HepG2 (cell line): ENCODE data around the gene TTC19. TPM values are rescaled to one million over a fixed set of nuclear protein-coding genes. Genes with fewer than 3 reads are reported as not detected.

Experiments
- MAX ChIP-seq: IDR thresholded peaks from 2 replicates; pipeline ENCODE4 v1.6.1; 2012; ENCODE audit warnings: inconsistent platforms
- PHF8 ChIP-seq: sonication (generic); formaldehyde crosslinking; IDR thresholded peaks from 2 replicates; pipeline ENCODE4 v1.5.0; 2020; ENCODE audit warnings: missing genetic modification reagents
- SPEN ChIP-seq: sonication (generic); formaldehyde crosslinking; IDR thresholded peaks from 2 replicates; pipeline ENCODE4 v1.5.1; 2020; ENCODE audit warnings: low read depth, mild to moderate bottlenecking, missing genetic modification reagents
- TCF7 ChIP-seq: sonication (generic); IDR thresholded peaks from 2 replicates; pipeline ENCODE4 v1.6.1; 2016; ENCODE audit warnings: antibody characterized with exemption, low read depth
- ZBTB8A ChIP-seq: sonication (generic); formaldehyde crosslinking; IDR thresholded peaks from 2 replicates; pipeline ENCODE4 v1.4.0; 2020; ENCODE audit warnings: mild to moderate bottlenecking, low read depth, missing genetic modification reagents, borderline replicate concordance
- ZFP1 ChIP-seq: IDR thresholded peaks from 2 replicates; pipeline ENCODE4 v1.6.1; 2016
- ZFY ChIP-seq: sonication (generic); formaldehyde crosslinking; IDR thresholded peaks from 2 replicates; pipeline ENCODE4 v1.4.0; 2020; ENCODE audit warnings: missing genetic modification reagents
- ZNF234 ChIP-seq: sonication (generic); formaldehyde crosslinking; conservative IDR thresholded peaks from 2 replicates; pipeline ENCODE4 v1.5.1; 2020; ENCODE audit warnings: mild to moderate bottlenecking, missing genetic modification reagents
- ZNF446 ChIP-seq: sonication (generic); formaldehyde crosslinking; IDR thresholded peaks from 2 replicates; pipeline ENCODE4 v1.5.0; 2020; ENCODE audit warnings: mild to moderate bottlenecking, missing genetic modification reagents
- ZNF451 ChIP-seq: sonication (generic); formaldehyde crosslinking; IDR thresholded peaks from 2 replicates; pipeline ENCODE4 v1.5.0; 2020; ENCODE audit warnings: mild to moderate bottlenecking, missing genetic modification reagents
- ZNF547 ChIP-seq: sonication (generic); formaldehyde crosslinking; IDR thresholded peaks from 2 replicates; pipeline ENCODE4 v1.5.1; 2020; ENCODE audit warnings: mild to moderate bottlenecking, missing genetic modification reagents
- ZNF552 ChIP-seq: sonication (generic); formaldehyde crosslinking; IDR thresholded peaks from 2 replicates; pipeline ENCODE4 v1.9.0; 2022; ENCODE audit warnings: missing genetic modification reagents, mild to moderate bottlenecking, borderline replicate concordance
- polyA plus RNA-seq, 8 experiments: library from polyadenylated mRNA; depleted of rRNA in 3 of 8; stranded (reverse) in 7 of 8; unstranded in 1 of 8; fragments of >200 nt; fragmentation: Illumina TruSeq in 4 of 8; extraction: Trizol in 4 of 8; gene quantifications; 2 replicates each; pipeline versions ENCODE4 v1.2.1 to v1.2.3, GENCODE V29; 2011 to 2016; ENCODE audit warnings: low read depth in 4 of 8, missing spikeins in 1 of 8, mixed read lengths in 1 of 8; ENCODE audit not compliant: insufficient read depth in 1 of 8
- total RNA-seq, 5 experiments: library from RNA; depleted of rRNA; stranded (reverse); fragments of >200 nt; fragmentation: Illumina TruSeq; extraction: Trizol; gene quantifications; 2 replicates each; pipeline ENCODE4 v1.2.3, GENCODE V29; 2016; ENCODE audit warnings: low read depth in 1 of 5
- TF ChIP-seq, protein P1 (sequence below): sonication (generic); formaldehyde crosslinking; IDR thresholded peaks from 2 replicates; pipeline ENCODE4 v1.4.0; 2020; ENCODE audit warnings: missing genetic modification reagents, borderline replicate concordance
- TF ChIP-seq, protein P2 (sequence below): sonication (generic); formaldehyde crosslinking; IDR thresholded peaks from 2 replicates; pipeline ENCODE4 v1.4.0; 2020; ENCODE audit warnings: missing genetic modification reagents, borderline replicate concordance
- TF ChIP-seq, protein P3 (sequence below): sonication (generic); formaldehyde crosslinking; IDR thresholded peaks from 2 replicates; pipeline ENCODE4 v1.5.1; 2020; ENCODE audit warnings: mild to moderate bottlenecking, missing genetic modification reagents, borderline replicate concordance

Gene TTC19
- total and polyA plus RNA-seq, 2 of the 13 experiments (the other 11 are each of a cell fraction or from before 2014, with no cell fraction given): 4.4 to 24.3 TPM

DNA sequence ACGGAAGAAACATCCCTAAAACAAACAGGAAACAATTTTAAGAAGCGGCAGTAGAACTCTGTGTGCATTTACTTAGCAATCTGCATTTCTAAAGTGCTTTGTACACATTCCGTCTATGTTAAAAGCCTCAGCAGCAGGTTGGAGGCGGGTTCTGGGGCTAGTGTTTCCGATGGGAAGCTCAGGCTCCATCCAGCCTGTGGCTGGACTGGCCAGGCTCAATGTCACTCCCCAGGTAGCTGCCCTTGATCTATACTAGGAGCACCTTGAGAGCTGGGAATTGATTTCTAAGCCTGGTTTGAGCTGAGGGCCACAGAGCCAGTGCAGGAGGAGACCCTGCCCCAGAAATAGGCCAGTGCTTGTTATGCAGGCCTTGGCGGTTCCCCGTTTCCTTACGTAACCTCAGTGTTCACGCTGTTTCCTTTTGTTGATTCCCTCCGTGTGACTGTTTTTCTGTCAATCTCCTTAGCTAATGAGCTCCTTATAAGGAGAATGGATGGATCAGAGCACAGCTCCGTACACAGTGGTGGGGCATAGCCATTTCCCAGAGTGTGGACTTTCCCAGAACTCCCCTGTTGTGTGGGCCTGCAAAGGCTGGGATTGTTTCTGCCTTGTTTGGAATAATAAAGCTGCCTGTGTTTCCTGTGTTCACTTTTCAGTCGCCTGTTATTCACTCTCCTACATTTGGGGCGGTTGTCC, 33.3 kb upstream of the TTC19 start (continued):
- TF ChIP-seq, protein P1, sequence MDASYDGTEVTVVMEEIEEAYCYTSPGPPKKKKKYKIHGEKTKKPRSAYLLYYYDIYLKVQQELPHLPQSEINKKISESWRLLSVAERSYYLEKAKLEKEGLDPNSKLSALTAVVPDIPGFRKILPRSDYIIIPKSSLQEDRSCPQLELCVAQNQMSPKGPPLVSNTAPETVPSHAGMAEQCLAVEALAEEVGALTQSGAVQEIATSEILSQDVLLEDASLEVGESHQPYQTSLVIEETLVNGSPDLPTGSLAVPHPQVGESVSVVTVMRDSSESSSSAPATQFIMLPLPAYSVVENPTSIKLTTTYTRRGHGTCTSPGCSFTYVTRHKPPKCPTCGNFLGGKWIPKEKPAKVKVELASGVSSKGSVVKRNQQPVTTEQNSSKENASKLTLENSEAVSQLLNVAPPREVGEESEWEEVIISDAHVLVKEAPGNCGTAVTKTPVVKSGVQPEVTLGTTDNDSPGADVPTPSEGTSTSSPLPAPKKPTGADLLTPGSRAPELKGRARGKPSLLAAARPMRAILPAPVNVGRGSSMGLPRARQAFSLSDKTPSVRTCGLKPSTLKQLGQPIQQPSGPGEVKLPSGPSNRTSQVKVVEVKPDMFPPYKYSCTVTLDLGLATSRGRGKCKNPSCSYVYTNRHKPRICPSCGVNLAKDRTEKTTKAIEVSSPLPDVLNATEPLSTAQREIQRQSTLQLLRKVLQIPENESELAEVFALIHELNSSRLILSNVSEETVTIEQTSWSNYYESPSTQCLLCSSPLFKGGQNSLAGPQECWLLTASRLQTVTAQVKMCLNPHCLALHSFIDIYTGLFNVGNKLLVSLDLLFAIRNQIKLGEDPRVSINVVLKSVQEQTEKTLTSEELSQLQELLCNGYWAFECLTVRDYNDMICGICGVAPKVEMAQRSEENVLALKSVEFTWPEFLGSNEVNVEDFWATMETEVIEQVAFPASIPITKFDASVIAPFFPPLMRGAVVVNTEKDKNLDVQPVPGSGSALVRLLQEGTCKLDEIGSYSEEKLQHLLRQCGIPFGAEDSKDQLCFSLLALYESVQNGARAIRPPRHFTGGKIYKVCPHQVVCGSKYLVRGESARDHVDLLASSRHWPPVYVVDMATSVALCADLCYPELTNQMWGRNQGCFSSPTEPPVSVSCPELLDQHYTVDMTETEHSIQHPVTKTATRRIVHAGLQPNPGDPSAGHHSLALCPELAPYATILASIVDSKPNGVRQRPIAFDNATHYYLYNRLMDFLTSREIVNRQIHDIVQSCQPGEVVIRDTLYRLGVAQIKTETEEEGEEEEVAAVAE: no peak
- no peak for TF ChIP-seq ZBTB8A (CRISPR knock-in tag)
- peak; percentile 41; the same call in 1 of the 2 replicates for TF ChIP-seq ZNF547 (CRISPR knock-in tag)
- no peak for TF ChIP-seq ZNF552 (CRISPR knock-in tag)
- TF ChIP-seq ZNF451 (CRISPR knock-in tag): no peak
- TF ChIP-seq PHF8: 0 out of 2 replicates have a peak, but pooled peaks have one; percentile 6
- no peak for TF ChIP-seq ZFY (CRISPR knock-in tag)
- TF ChIP-seq SPEN (CRISPR knock-in tag): peak; percentile 39; the same call in 1 of the 2 replicates
- no peak for TF ChIP-seq ZFP1 (CRISPR knock-in tag)
- no peak for TF ChIP-seq ZNF446 (CRISPR knock-in tag)
- TF ChIP-seq TCF7: peak; percentile 63
- TF ChIP-seq MAX: peak; percentile 8; the same call in 1 of the 2 replicates
- no peak for TF ChIP-seq ZNF234 (CRISPR knock-in tag)
- TF ChIP-seq, protein P2, sequence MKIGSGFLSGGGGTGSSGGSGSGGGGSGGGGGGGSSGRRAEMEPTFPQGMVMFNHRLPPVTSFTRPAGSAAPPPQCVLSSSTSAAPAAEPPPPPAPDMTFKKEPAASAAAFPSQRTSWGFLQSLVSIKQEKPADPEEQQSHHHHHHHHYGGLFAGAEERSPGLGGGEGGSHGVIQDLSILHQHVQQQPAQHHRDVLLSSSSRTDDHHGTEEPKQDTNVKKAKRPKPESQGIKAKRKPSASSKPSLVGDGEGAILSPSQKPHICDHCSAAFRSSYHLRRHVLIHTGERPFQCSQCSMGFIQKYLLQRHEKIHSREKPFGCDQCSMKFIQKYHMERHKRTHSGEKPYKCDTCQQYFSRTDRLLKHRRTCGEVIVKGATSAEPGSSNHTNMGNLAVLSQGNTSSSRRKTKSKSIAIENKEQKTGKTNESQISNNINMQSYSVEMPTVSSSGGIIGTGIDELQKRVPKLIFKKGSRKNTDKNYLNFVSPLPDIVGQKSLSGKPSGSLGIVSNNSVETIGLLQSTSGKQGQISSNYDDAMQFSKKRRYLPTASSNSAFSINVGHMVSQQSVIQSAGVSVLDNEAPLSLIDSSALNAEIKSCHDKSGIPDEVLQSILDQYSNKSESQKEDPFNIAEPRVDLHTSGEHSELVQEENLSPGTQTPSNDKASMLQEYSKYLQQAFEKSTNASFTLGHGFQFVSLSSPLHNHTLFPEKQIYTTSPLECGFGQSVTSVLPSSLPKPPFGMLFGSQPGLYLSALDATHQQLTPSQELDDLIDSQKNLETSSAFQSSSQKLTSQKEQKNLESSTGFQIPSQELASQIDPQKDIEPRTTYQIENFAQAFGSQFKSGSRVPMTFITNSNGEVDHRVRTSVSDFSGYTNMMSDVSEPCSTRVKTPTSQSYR (CRISPR knock-in tag): no peak
- TF ChIP-seq, protein P3, sequence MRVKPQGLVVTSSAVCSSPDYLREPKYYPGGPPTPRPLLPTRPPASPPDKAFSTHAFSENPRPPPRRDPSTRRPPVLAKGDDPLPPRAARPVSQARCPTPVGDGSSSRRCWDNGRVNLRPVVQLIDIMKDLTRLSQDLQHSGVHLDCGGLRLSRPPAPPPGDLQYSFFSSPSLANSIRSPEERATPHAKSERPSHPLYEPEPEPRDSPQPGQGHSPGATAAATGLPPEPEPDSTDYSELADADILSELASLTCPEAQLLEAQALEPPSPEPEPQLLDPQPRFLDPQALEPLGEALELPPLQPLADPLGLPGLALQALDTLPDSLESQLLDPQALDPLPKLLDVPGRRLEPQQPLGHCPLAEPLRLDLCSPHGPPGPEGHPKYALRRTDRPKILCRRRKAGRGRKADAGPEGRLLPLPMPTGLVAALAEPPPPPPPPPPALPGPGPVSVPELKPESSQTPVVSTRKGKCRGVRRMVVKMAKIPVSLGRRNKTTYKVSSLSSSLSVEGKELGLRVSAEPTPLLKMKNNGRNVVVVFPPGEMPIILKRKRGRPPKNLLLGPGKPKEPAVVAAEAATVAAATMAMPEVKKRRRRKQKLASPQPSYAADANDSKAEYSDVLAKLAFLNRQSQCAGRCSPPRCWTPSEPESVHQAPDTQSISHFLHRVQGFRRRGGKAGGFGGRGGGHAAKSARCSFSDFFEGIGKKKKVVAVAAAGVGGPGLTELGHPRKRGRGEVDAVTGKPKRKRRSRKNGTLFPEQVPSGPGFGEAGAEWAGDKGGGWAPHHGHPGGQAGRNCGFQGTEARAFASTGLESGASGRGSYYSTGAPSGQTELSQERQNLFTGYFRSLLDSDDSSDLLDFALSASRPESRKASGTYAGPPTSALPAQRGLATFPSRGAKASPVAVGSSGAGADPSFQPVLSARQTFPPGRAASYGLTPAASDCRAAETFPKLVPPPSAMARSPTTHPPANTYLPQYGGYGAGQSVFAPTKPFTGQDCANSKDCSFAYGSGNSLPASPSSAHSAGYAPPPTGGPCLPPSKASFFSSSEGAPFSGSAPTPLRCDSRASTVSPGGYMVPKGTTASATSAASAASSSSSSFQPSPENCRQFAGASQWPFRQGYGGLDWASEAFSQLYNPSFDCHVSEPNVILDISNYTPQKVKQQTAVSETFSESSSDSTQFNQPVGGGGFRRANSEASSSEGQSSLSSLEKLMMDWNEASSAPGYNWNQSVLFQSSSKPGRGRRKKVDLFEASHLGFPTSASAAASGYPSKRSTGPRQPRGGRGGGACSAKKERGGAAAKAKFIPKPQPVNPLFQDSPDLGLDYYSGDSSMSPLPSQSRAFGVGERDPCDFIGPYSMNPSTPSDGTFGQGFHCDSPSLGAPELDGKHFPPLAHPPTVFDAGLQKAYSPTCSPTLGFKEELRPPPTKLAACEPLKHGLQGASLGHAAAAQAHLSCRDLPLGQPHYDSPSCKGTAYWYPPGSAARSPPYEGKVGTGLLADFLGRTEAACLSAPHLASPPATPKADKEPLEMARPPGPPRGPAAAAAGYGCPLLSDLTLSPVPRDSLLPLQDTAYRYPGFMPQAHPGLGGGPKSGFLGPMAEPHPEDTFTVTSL (CRISPR knock-in tag): no peak; the same call in 1 of the 2 replicates
